K562 (cell line): ENCODE results near the gene CENPT. TPM values are rescaled to one million over a fixed set of nuclear protein-coding genes. Genes with fewer than 3 reads are reported as not detected.

Source experiments
- ATAC-seq: fragments of 200-7000 bp; cut with Tn5 transposase; 3 replicates; pipeline ENCODE4 v1.9.1; 2020; ENCODE audit warnings: moderate library complexity
- BruUV-seq: library from RNA; stranded (reverse); fragments of 400-500 nt; replicated peaks from 2 replicates; lab custom pipeline; 2021; lab: Mats Ljungman, UMichigan
- CTCF ChIA-PET: fragments of 300-600 bp; formaldehyde crosslinking; extraction: SDS; loops from one replicate; lab custom pipeline; 2021; ENCODE audit warnings: low intra/inter-chr PET ratio; lab: Yijun Ruan, JAX
- POLR2A ChIA-PET: fragments of 300-600, 350-650 bp; sonication (Branson Sonifier 250); formaldehyde crosslinking; extraction: SDS; loops from one replicate; lab custom pipeline; 2021; ENCODE audit warnings: antibody characterized with exemption, inconsistent platforms; lab: Yijun Ruan, JAX
- DNase-seq, 4 experiments: peaks; one replicate each; pipeline versions ENCODE4 v3.0.0 to v3.0.0-alpha.2; 2011 to 2018; ENCODE audit warnings: low spot score in 3 of 4, mixed read lengths in 3 of 4; ENCODE audit errors: extremely low read depth in 1 of 4
- FAIRE-seq: peaks from 2 replicates; lab custom pipeline; 2011; peaks lifted over from hg19 to GRCh38; lab: Jason Lieb, UNC
- H2AFZ ChIP-seq: 2 replicates; pipeline ENCODE4 v1.6.0; 2011; ENCODE audit warnings: low read depth, low read length, control low read depth, inconsistent platforms
- H3K27ac ChIP-seq: fragments of 200-600 bp; 3 replicates; pipeline ENCODE4 v1.8.0; 2011; ENCODE audit warnings: low read depth, mild to moderate bottlenecking, control low read depth, inconsistent platforms, low read length, moderate library complexity, mixed read lengths; ENCODE audit errors: extremely low read depth
- H3K27me3 ChIP-seq, 2 experiments: fragments of 300-600 bp in 1 of 2; 2 replicates in 1 of 2; 3 replicates in 1 of 2; pipeline versions ENCODE4 v1.6.0 to v1.8.0; 2011; ENCODE audit warnings: inconsistent platforms in 2 of 2, low read length in 2 of 2, mild to moderate bottlenecking in 1 of 2, mixed read lengths in 1 of 2, moderate library complexity in 1 of 2; ENCODE audit not compliant: control insufficient read depth in 2 of 2, insufficient read depth in 2 of 2
- H3K36me3 ChIP-seq: fragments of 300-600 bp; 3 replicates; pipeline ENCODE4 v1.8.0; 2011; ENCODE audit warnings: mild to moderate bottlenecking, low read length, inconsistent platforms; ENCODE audit not compliant: control insufficient read depth, insufficient read depth
- H3K4me1 ChIP-seq, 2 experiments: fragments of 200-600 bp in 1 of 2; replicated peaks in 1 of 2; 2 replicates in 1 of 2; 3 replicates in 1 of 2; pipeline versions ENCODE4 v1.5.1 to v1.8.0; 2011; ENCODE audit warnings: inconsistent platforms in 2 of 2, low read length in 2 of 2, mild to moderate bottlenecking in 1 of 2, mixed read lengths in 1 of 2, moderate library complexity in 1 of 2; ENCODE audit not compliant: control insufficient read depth in 2 of 2, insufficient read depth in 2 of 2
- H3K4me2 ChIP-seq: 2 replicates; pipeline ENCODE4 v1.6.1; 2011; ENCODE audit warnings: low read length, control low read depth, inconsistent platforms, mixed read lengths; ENCODE audit not compliant: insufficient read depth
- H3K4me3 ChIP-seq: fragments of 200-600 bp; sonication (generic), shearing (Covaris generic); 2 replicates; pipeline ENCODE4 v1.5.1; 2016; ENCODE audit warnings: control low read depth, inconsistent platforms
- H3K79me2 ChIP-seq: fragments of 200-600 bp; 3 replicates; pipeline ENCODE4 v1.8.0; 2011; ENCODE audit warnings: low read length, inconsistent platforms; ENCODE audit not compliant: control insufficient read depth, insufficient read depth
- H3K9ac ChIP-seq, 2 experiments: 2 replicates each; pipeline versions ENCODE4 v1.6.0 to v1.6.1; 2011; ENCODE audit warnings: low read depth in 2 of 2, low read length in 2 of 2, control low read depth in 1 of 2, inconsistent platforms in 1 of 2, mild to moderate bottlenecking in 1 of 2, mixed read lengths in 1 of 2; ENCODE audit not compliant: insufficient read depth in 1 of 2
- H3K9me1 ChIP-seq: one replicate; pipeline ENCODE4 v1.6.0; 2011; ENCODE audit warnings: inconsistent platforms, mild to moderate bottlenecking, low read length, moderate library complexity; ENCODE audit not compliant: control insufficient read depth, insufficient read depth
- H3K9me3 ChIP-seq: replicated peaks from 2 replicates; pipeline ENCODE4 v1.5.1; 2011; ENCODE audit warnings: low read depth, low read length, inconsistent platforms; ENCODE audit not compliant: control insufficient read depth, insufficient read depth
- H4K20me1 ChIP-seq: replicated peaks from 2 replicates; pipeline ENCODE4 v1.6.1; 2011; ENCODE audit warnings: low read length, inconsistent platforms, mixed read lengths; ENCODE audit not compliant: control insufficient read depth, insufficient read depth
- DIDO1 ChIP-seq: fragments of 450-650 bp; IDR thresholded peaks from 2 replicates; pipeline ENCODE4 v1.6.1; 2016; ENCODE audit warnings: low read depth, missing biosample characterization, missing genetic modification characterization
- MAX ChIP-seq: sonication (generic); formaldehyde crosslinking; IDR thresholded peaks from 2 replicates; pipeline ENCODE4 v1.9.0; 2022; ENCODE audit warnings: mild to moderate bottlenecking, missing genetic modification reagents
- THRAP3 ChIP-seq: fragments of 450-650 bp; IDR thresholded peaks from 2 replicates; pipeline ENCODE4 v1.6.1; 2016; ENCODE audit warnings: mild to moderate bottlenecking, inconsistent platforms, borderline replicate concordance
- ZEB2 ChIP-seq: fragments of 450-650 bp; IDR thresholded peaks from 2 replicates; pipeline ENCODE4 v1.6.1; 2016
- ZZZ3 ChIP-seq: fragments of 450-650 bp; IDR thresholded peaks from 2 replicates; pipeline ENCODE4 v1.6.1; 2016; ENCODE audit warnings: antibody characterized with exemption, mild to moderate bottlenecking, moderate library complexity
- WGBS: fragments of 100-300 bp; shearing (Covaris generic); methylation state at CpG from one replicate; pipeline ENCODE4 v1.1.6; 2016; ENCODE audit warnings: low coverage, mixed read lengths; ENCODE audit not compliant: insufficient coverage; ENCODE audit errors: missing lambda C conversion rate; 5-methylcytosine and 5-hydroxymethylcytosine counted together
- in situ Hi-C: fragments of 300-500 bp; cut with MboI; formaldehyde crosslinking; loops from 4 replicates; pipeline ENCODE4 v1.15.0; 2018; ENCODE audit warnings: inconsistent platforms, mixed read lengths
- intact Hi-C: fragments of 100-400 bp; cut with micrococcal nuclease; formaldehyde crosslinking; loops from 2 replicates; pipeline ENCODE4 v1.14.2; 2022
- polyA plus RNA-seq, 8 experiments: library from polyadenylated mRNA; depleted of rRNA in 4 of 8; stranded (reverse) in 5 of 8; unstranded in 3 of 8; fragments of >200 nt; fragmentation: Nextera tagmentation in 2 of 8; fragmentation: Illumina TruSeq in 1 of 8; extraction: Ambion mirVana in 2 of 8; extraction: Trizol in 1 of 8; gene quantifications; 2 replicates each; pipeline versions ENCODE4 v1.2.1 to v1.2.3, GENCODE V29; 2011 to 2014; ENCODE audit warnings: inconsistent platforms in 1 of 8, missing spikeins in 1 of 8
- total RNA-seq, 7 experiments: library from RNA; depleted of rRNA in 6 of 7; stranded (reverse); fragments of >200 nt in 6 of 7; fragmentation: Illumina TruSeq in 2 of 7; extraction: Trizol in 2 of 7; gene quantifications; 2 replicates each; pipeline versions ENCODE4 v1.2.1 to v1.2.3, GENCODE V29; 2011 to 2021; ENCODE audit warnings: low replicate concordance in 1 of 7

CENPT gene
- total and polyA plus RNA-seq, 9 of the 15 experiments (the other 6 are each of a cell fraction or from before 2014, with no cell fraction given): 3.6 to 94.2 (median 44.1) TPM

DNA sequence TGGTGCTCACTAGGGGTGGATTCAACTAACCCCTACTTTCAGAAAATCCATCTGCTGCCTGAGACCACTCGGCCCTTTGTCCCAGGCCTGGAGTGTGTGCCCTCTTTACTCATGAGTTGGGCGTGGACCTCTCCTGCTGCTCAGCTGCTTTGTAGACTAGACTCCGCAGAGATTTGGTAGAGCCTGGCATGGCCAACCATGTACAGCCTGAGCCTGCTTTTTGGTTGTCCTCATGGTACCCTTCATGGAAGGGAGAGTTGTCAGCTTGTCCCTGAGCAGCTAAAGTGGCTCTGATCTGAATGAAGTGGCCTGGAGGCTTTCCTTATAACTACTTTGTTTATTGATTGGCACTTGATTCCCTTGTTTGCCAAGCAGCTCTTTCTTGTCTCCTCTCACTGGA is 26.9 kb upstream of the CENPT start:
- in situ Hi-C loops: no loop called here
- Histone ChIP-seq H3K9me3 (no peaks in the 10 kb centered on the region), H3K27ac (no peak overlapping the region; the same call in 2 of the 3 replicates), H3K36me3 (peaks cover 80% of the 10 kb centered on the region; the same call in 2 of the 3 replicates), H2AFZ (no peak overlapping the region), H3K27me3 (no peaks in the 10 kb centered on the region), H3K9me1 (no peaks in the 10 kb centered on the region), H3K4me2 (peak overlapping the region; percentile 89), H3K4me3 (peak overlapping the region; percentile 85; the same call in 1 of the 2 replicates), H3K79me2 (peaks cover 40% of the 10 kb centered on the region), H4K20me1 (peaks cover 14% of the 10 kb centered on the region), H3K4me1 (peaks cover 21 to 22% of the 10 kb centered on the region in 2 experiments; a peak in 4 of 5 replicates), H3K9ac (peak overlapping the region; percentile 87 to 99)
- intact Hi-C loops: no loop called here
- ATAC-seq (no peak), DNase-seq (no peak), FAIRE-seq (no peak)
- no TSS peak for BruUV-seq
- TF ChIP-seq ZEB2 (no peak), THRAP3 (no peak), ZZZ3 (no peak), MAX (CRISPR knock-in tag) (0 out of 2 replicates have a peak, but pooled peaks have one; percentile 4), DIDO1 (no peak)
- POLR2A ChIA-PET: interaction anchor here (0.6 to 2.6 kb wide), 5 partner anchors 9 to 150 kb away, joined by 3 to 15 read pairs (median 4); partner anchors contain the start of gene NRN1L
- CTCF ChIA-PET: no interaction called here
- 64% methylated on average over 3 of the region's 3 CpGs for WGBS
